GM12864 (cell line): ENCODE results near the gene CCDC112.
"Not testable (repeated sequence)": the region's sequence is repeated elsewhere in the genome, so short reads cannot be mapped to it uniquely, and the experiment has no call there.

Experiments used
- DNase-seq: peaks from one replicate; pipeline ENCODE4 v3.0.0-alpha.2; 2011; ENCODE audit warnings: low read depth
- H3K4me3 ChIP-seq: 2 replicates; pipeline ENCODE4 v1.5.1; 2011; ENCODE audit warnings: mild to moderate bottlenecking, low read depth, low read length, control low read depth
- TF ChIP-seq, protein P1 (sequence below): IDR thresholded peaks from 2 replicates; pipeline ENCODE4 v1.5.1; 2011; ENCODE audit warnings: low read depth, mild to moderate bottlenecking, moderate library complexity, low read length, control low read depth, inconsistent platforms; ENCODE audit errors: missing control alignments

CCDC112 gene

DNA sequence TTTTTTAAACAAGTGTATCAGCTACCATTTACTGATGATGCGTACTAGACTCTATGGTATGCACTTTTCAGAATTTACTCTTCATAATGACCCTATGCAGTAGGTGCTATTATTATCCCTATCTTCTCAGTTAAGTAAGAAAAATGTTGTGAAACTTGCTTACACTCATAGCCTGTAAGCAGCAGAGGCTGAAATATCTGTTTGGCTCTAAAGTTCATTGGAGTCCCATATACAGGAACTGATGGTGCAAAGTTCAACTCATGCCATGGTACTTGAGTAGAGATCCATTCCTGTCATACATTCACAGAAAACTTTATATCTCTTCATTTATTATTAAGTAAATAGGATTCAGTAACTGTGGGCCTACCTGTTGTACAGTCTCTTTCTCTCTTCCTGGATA, 41.4 kb upstream of the CCDC112 start:
- TF ChIP-seq, protein P1, sequence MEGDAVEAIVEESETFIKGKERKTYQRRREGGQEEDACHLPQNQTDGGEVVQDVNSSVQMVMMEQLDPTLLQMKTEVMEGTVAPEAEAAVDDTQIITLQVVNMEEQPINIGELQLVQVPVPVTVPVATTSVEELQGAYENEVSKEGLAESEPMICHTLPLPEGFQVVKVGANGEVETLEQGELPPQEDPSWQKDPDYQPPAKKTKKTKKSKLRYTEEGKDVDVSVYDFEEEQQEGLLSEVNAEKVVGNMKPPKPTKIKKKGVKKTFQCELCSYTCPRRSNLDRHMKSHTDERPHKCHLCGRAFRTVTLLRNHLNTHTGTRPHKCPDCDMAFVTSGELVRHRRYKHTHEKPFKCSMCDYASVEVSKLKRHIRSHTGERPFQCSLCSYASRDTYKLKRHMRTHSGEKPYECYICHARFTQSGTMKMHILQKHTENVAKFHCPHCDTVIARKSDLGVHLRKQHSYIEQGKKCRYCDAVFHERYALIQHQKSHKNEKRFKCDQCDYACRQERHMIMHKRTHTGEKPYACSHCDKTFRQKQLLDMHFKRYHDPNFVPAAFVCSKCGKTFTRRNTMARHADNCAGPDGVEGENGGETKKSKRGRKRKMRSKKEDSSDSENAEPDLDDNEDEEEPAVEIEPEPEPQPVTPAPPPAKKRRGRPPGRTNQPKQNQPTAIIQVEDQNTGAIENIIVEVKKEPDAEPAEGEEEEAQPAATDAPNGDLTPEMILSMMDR = no peak
- H3K4me3 ChIP-seq = no peak overlapping the region
- no peak for DNase-seq

DNA sequence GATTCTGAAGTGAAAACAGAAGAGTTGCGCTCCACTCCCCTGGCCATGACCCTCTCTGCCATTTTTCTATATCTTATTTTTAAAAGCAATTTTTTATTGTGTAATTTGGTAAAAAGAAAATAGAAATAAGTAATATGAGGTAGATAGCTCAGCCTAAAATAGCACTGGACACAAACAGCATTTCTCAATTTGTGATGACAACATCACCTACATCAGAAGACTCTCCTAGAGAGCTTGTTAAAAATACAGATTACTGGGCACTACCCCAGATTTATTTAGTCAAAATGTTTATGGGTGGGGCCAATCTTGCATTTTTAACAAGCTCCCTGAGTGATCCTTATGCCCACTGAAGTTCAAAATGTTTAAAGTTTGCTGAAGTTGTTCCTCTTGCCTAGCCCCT, 40.5 kb upstream of the CCDC112 start:
- no peak for DNase-seq
- TF ChIP-seq, protein P1 = no peak
- H3K4me3 ChIP-seq = no peak overlapping the region

DNA sequence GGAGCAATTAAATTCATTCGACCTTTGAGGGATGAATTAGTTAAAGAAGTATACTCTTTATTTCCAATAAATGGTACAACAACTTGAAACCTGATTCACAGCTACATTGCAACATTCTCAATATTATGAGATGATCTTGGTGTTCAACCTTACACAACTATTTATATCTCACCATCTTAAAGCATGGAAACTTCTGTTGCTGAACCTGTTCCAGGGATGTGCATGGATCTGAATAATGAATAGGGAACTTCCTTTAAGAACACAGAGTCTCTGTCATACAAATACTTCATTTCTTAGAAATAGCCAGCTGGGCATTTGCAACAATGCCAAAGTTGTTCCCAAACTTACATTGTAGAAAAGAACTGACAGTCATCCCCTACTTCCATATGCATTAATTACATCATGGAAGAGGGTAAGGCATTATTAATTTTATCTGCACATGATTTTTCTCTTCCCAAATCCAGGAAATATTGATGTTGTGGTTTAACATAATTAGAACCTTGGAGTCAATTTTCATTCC, 39.8 kb upstream of the CCDC112 start:
- no peak for DNase-seq
- TF ChIP-seq, protein P1 = no peak

DNA sequence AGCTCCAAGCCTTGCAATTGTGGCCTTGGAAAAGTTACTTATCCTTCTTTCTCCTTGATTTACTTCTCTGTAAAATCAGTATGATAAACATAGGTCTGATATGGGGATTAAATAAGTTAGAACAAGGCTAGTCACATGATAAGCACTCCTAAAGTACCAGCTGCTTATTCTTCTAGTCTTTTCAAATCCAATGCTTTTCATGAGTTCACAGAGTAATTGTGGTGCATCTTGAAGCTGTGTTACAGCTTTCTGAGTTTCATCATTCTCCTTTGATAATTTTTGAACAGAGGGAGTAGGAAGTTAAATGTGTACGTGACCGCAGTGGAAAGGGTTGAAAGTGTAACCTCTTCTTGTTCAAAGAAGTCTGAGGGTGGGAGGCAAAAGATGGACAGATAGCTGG, 38.8 kb upstream of the CCDC112 start:
- TF ChIP-seq, protein P1 = no peak
- no peak for DNase-seq
- no peak overlapping the region for H3K4me3 ChIP-seq

More for the DNA sequence above, 39.8 kb upstream of the CCDC112 start:
- H3K4me3 ChIP-seq = no peak overlapping the region

DNA sequence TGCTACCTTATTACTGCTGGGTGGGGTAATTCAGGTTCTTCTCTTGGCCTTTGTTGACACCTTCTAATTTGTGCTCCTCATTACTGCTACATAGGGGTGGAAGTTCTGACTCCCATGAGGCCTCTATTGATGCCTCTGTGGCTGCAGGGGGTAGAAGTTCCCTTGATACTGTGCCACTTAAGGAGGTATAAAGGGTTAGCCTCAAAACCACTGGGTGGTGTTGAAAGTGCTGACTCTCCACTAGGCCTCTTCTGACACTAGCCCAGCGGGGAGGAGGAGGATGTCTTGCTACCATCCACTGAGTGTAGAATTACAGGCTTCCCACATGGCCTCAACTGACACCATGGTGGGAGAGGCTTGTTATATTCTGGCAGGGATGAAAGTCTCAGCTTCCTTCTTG, 36.7 kb upstream of the CCDC112 start:
- TF ChIP-seq, protein P1 = no peak
- H3K4me3 ChIP-seq = no peak overlapping the region
- no peak for DNase-seq

DNA sequence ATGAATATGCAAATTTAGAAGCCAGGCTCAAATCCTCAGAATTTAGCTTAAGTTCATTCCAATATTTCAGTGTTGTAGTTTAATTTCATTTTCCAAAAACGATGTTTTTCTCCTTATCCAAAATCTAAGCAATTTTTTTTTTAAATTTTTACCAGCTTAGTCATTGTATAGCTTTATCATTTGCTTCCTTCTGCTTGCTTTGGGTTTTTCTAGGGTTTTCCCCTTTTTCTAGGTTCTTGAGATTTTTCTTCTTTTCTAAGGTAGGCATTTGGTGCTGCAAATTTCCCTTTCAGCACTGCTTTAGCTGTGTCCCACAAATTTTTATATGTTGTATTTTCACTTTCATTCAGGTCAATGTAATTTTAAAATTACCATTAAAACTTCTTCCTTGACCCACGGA, 34.4 kb upstream of the CCDC112 start:
- DNase-seq = no peak
- TF ChIP-seq, protein P1 = no peak
- H3K4me3 ChIP-seq = no peak overlapping the region

DNA sequence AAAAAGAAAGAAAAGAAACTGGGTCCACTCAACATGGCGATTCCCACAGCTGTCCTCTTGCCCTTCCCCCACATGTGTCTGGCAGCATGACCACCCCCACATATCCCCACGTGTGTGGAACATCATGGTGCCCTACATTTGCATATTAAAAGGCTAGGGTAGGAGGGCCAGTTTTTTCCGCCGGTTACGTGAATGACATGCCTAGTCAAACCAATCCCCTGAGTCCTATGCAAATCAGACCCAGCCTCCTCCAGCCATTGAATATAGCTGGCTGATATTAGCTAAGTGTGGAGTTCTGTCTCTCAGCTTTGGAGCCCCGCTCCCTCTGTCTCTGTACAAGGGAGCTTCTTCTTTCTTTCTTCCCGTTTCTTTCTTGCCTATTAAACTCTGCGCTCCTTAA, 33.0 kb upstream of the CCDC112 start:
- TF ChIP-seq, protein P1 = no peak
- DNase-seq = peak; percentile 21

DNA sequence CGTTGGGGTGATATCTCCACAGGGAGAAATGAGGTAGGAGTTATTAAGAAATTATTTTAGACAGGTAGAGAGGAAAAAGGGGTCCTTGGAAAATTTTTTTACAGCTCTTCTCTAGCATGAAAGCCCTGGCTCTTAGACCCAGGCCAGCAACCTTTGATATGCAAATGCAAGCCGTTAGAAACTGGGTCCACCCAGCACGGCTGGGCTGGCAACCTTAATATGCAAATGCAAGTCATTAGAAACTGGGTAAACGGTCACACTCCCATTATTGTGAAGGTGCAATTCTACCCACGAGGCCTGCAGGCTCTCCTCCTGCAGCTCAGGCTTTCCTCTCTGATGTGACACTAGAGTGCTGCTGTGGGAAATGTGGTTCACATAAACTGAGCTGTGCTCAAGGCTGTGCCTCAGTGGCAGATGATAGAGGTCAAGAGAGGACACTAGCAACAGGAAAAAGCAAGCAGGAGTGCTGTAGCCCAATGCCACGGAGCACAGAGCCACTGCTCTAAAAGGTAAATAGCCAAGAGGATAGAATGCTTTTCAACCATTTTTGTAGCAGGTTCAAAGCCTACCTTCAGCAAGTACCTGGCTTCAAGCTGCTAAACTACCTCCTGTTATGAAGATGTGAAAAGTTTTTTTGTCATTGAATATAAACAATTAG, 32.3 kb upstream of the CCDC112 start:
- DNase-seq, H3K4me3 ChIP-seq: not testable (repeated sequence)

More for the DNA sequence above, 33.0 kb upstream of the CCDC112 start:
- H3K4me3 ChIP-seq = no peak overlapping the region
